ENCODE data around the gene OPRM1.

GRCh38 chr6:154096834-154097233 is 57.8 kb downstream of the OPRM1 start:
- no peak for TF ChIP-seq POLR2A (IDR thresholded peaks at IDR 0.05; ENCODE audit: low read depth)
- TF ChIP-seq CTCF (IDR thresholded peaks at IDR 0.05): no peak

Data from esophagus muscularis mucosa (tissue), 3 donors.